ENCODE measurements around the gene OSBPL2.

The OSBPL2 gene

DNA sequence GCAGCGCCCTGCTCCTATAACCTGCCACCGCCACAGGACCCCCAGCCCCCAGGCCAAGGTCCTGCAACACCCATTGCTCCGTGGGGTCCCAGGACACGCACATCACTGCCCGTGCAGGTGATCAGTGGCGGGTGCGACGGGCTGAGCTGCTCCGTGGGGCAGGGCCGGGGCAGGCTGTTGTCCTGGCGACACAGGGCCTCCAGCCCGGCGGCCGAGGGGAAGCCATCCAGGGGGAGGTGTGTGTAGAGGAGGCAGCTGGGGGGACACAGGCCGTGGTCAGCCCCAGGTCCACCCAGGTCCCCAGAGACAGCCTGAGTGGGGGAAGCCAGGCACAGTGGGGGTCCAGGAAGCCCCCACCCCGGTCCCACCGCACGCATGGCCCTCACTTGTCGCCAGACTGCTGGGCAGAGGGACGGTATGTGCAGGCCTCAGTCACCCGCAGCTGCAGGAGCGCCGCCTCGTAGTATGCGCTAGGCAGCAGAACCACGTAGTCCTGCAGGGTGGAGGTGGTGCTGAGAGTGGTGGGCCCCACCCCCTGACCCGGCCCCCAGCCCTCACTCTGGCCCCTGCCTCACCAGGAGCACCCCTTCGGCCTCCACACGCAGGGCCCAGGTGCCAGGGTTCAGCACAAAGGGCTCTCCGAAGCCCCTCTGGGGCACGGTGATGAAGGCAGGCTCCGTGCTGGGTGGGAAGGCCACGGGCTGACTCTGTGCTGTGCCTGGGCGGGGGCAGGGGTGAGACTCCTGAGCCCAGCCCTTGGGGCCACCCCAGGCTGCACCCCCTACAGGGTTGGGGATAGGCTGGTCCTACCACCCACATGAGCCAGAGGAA is 94.9 kb downstream of the OSBPL2 start:
- ChIA-PET CTCF (no interaction called here), POLR2A (no interaction called here)
- TF ChIP-seq, protein P1, sequence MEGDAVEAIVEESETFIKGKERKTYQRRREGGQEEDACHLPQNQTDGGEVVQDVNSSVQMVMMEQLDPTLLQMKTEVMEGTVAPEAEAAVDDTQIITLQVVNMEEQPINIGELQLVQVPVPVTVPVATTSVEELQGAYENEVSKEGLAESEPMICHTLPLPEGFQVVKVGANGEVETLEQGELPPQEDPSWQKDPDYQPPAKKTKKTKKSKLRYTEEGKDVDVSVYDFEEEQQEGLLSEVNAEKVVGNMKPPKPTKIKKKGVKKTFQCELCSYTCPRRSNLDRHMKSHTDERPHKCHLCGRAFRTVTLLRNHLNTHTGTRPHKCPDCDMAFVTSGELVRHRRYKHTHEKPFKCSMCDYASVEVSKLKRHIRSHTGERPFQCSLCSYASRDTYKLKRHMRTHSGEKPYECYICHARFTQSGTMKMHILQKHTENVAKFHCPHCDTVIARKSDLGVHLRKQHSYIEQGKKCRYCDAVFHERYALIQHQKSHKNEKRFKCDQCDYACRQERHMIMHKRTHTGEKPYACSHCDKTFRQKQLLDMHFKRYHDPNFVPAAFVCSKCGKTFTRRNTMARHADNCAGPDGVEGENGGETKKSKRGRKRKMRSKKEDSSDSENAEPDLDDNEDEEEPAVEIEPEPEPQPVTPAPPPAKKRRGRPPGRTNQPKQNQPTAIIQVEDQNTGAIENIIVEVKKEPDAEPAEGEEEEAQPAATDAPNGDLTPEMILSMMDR (IDR thresholded peaks at IDR 0.05; ENCODE audit: control extremely low read depth, extremely low read depth, low read depth, missing control alignments): no peak
- DNase-seq (ENCODE audit: extremely low spot score): no peak

DNA sequence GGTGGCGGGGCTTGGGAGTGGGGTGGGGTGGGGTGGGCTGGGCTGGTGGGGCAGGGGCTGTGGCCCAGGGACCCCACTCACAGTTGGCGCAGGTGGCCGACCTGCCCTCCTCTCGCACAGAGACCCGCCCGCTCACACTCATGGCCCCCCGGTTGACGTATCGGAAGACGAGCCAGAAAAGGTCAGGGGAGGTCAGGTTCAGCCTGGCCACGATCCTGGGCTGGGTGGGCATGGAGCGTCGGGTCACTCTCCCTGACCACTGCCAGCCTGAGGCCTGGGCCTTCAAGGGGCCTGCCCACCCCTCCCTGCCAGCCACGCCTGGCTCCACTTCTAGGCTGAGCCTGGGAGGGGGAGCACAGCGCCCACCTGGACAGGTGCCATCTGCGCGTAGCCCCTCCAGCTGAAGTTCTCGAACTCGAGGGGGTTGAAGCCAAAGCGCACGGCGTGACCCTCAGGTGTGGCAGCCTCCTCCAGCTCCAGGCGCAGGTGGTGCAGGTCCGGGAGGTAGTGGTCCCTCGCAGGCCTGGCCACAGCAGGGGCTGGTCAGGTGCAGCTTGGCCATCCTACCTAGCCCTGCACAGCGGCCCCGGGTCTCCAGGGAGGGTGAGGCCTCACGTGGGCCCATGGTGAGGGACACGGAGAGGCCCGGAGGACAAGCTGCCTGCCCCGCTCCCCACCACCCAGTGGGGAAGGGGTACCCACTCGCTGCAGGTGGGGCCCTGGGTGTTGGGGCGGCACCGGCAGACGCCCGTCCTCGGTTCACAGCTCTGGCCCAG is 95.7 kb downstream of the OSBPL2 start:
- POLR2A ChIA-PET: no interaction called here
- TF ChIP-seq, protein P1 (IDR thresholded peaks at IDR 0.05; ENCODE audit: control extremely low read depth, extremely low read depth, low read depth, missing control alignments): no peak
- DNase-seq (ENCODE audit: extremely low spot score): no peak
- CTCF ChIA-PET: no interaction called here

DNA sequence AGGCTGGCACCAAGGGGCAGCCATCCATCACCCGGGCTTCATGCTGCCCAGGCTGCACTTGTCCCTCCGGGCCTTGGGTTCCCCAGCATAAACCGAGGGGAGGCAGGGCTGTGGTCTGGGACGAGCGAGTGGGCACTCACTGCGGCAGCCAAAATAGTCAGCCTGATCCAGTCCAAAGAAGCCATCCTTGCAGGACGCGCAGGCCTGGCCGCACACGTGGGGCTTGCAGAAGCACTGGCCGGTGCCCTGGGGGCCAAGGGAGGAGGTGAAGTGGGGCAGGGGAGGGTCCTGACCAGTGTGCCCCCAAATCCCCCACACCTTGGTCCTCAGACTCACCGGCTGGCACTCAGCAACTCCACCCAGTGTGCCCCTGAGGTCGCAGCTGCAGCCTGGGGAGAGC is 96.6 kb downstream of the OSBPL2 start:
- CTCF ChIA-PET: no interaction called here
- DNase-seq (ENCODE audit: extremely low spot score): no peak
- POLR2A ChIA-PET: no interaction called here
- TF ChIP-seq, protein P1 (IDR thresholded peaks at IDR 0.05; ENCODE audit: control extremely low read depth, extremely low read depth, low read depth, missing control alignments): no peak

DNA sequence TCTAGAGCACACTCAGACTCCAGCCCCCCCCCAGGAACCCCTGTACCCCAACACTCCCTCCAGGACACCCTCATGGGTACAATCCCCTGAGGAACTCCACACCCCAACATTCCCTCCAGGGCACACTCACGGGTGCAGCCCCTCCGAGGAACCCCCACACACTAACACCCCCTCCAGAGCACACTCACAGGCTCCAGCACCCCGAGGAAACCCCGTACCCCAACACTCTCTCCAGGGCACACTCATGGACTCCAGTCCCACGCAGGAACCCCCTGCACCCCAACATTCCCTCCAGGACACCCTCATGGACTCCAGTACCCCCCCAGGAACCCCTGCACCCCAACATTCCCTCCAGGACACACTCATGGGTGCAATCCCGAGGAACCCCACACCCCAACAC is 97.2 kb downstream of the OSBPL2 start:
- POLR2A ChIA-PET: no interaction called here
- CTCF ChIA-PET: no interaction called here
- TF ChIP-seq, protein P1 (IDR thresholded peaks at IDR 0.05; ENCODE audit: control extremely low read depth, extremely low read depth, low read depth, missing control alignments): no peak
- no peak for DNase-seq (ENCODE audit: extremely low spot score)

DNA sequence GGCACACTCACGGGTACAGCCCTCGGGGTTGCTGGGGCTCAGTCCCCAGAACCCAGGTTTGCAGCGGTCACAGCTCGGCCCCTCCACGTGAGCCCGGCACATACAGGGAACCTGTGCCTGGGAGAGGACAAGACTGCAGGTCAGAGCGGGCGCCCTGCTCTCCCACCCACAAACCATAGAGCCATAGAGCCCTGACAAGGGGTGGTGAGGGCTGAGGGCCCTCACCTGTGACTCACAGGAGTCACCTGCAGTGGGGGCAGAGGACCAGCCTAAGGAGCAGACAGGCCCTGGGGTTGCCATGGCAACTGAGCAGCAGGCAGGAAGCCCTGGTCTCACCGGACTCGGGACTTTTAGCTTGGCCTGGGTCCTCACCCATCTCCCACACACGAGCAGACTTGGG is 98.0 kb downstream of the OSBPL2 start:
- TF ChIP-seq, protein P1 (IDR thresholded peaks at IDR 0.05; ENCODE audit: control extremely low read depth, extremely low read depth, low read depth, missing control alignments): no peak
- CTCF ChIA-PET: no interaction called here
- POLR2A ChIA-PET: no interaction called here
- DNase-seq (ENCODE audit: extremely low spot score): no peak

DNA sequence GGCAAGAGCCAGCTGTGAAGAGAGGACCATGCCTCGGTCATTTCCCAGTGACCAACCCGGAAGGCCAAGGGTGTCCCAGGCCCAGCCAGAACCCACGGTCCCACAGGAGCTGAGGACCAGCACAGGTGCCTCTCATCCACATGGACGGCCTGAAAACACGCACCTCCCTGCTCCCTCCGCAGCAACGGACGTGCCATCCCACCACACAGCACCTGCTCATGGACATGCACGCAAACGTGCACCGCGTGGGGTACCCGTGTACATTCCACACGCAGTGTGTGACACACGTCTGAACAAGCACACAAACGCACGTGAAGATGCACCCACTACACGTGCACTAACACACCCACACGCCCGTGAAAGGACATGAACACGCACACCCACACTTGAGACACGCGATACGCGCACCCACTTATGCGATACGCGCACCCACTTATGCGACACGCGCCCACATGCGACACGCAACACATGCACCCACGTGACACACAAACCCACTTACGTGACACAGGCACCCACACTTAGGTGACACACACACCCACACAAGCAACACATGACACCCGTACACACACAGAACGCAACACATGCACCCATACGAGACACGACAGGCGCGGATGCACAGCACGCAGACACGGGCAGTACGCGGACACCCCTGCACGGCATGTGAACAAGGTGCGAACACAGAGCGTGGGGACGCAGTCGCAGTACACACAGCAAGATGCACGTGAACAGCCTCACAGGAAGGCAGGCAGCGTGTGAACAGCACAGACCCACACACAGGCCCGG is 98.6 kb downstream of the OSBPL2 start:
- TF ChIP-seq, protein P1 (IDR thresholded peaks at IDR 0.05; ENCODE audit: control extremely low read depth, extremely low read depth, low read depth, missing control alignments): no peak
- ChIA-PET CTCF (no interaction called here), POLR2A (no interaction called here)
- no peak for DNase-seq (ENCODE audit: extremely low spot score)

All from GM10248 (cell line).